Epithelial cell of esophagus (primary cell): ENCODE data around the gene TNNI2.
"Not testable (repeated sequence)": the region's sequence is repeated elsewhere in the genome, so short reads cannot be mapped to it uniquely, and the experiment has no call there.

Source experiments
- DNase-seq: peaks from one replicate; pipeline ENCODE4 v3.0.0; 2010; ENCODE audit warnings: low read depth
- H3K4me3 ChIP-seq: 2 replicates; pipeline ENCODE4 v1.5.1; 2011; ENCODE audit warnings: mild to moderate bottlenecking, low read length, control low read depth
- TF ChIP-seq, protein P1 (sequence below): IDR thresholded peaks from 2 replicates; pipeline ENCODE4 v1.5.1; 2011; ENCODE audit warnings: low read depth, mild to moderate bottlenecking, low read length, control low read depth, inconsistent platforms; ENCODE audit not compliant: insufficient read depth; ENCODE audit errors: missing control alignments

TNNI2 gene

DNA sequence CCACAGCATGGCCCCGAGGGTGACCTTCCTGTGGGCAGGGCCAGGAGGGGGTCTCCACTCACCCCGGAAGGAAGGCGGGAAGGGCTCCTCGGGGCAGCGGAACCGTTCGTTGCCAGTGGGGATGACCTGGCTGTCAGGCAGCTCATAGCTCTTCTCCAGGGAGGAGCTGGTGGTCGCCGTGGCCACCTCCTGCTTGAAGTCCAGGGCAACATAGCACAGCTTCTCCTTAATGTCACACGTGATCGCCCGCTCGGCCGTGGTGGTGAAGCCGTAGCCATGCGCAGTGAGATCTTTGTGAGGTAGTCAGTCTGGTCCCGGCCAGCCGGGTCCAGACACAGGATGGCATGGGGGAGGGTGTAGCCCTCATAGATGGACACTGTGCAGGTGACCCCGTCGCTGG, 35.5 kb upstream of the TNNI2 start:
- H3K4me3 ChIP-seq, result no peak overlapping the region
- no peak for DNase-seq
- TF ChIP-seq, protein P1, sequence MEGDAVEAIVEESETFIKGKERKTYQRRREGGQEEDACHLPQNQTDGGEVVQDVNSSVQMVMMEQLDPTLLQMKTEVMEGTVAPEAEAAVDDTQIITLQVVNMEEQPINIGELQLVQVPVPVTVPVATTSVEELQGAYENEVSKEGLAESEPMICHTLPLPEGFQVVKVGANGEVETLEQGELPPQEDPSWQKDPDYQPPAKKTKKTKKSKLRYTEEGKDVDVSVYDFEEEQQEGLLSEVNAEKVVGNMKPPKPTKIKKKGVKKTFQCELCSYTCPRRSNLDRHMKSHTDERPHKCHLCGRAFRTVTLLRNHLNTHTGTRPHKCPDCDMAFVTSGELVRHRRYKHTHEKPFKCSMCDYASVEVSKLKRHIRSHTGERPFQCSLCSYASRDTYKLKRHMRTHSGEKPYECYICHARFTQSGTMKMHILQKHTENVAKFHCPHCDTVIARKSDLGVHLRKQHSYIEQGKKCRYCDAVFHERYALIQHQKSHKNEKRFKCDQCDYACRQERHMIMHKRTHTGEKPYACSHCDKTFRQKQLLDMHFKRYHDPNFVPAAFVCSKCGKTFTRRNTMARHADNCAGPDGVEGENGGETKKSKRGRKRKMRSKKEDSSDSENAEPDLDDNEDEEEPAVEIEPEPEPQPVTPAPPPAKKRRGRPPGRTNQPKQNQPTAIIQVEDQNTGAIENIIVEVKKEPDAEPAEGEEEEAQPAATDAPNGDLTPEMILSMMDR, result no peak

DNA sequence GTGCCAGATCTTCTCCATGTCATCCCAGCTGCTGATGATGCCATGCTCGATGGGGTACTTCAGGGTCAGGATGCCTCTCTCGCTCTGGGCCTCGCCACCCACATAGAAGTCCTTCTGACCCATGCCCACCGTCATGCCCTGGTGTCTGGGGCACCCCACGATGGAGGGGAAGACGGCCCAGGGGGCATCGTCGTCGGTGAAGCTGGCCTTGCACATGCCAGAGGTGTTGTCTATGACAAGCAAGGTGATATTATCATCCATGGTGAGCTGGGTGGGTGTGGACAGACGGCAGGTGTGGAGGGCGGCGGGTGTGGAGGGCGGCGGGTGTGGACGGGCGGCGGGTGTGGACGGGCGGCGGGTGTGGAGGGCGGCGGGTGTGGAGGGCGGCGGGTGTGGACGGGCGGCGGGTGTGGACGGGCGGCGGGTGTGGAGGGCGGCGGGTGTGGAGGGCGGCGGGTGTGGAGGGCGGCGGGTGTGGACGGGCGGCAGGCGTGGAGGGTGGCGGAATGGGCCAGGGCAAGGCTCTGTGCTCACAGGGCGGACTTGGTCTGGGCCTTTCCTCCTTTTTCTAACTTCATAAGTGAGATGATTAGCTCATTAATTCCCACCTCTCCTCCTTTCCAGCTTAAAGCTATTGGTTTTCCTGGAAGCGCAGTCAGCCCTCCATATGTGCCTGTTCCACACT, 34.8 kb upstream of the TNNI2 start:
- H3K4me3 ChIP-seq, DNase-seq: not testable (repeated sequence)

DNA sequence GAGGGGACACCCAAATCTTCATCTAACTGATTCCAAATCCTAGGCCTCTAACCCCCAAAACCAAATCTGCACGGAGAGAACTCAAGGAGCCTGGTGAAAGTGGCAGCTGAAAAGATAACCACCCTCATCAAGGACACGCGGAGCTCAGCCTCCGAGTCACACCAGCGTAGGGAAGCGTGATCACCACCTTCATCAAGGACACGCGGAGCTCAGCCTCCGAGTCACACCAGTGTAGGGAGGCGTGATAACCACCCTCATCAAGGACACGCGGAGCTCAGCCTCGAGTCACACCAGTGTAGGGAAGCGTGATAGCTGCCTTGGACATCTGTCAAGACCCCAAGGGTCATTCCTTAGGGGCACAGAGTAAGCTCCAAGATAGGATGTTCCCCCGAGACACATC, 33.3 kb upstream of the TNNI2 start:
- no peak overlapping the region for H3K4me3 ChIP-seq
- TF ChIP-seq, protein P1, result no peak
- DNase-seq, result no peak

DNA sequence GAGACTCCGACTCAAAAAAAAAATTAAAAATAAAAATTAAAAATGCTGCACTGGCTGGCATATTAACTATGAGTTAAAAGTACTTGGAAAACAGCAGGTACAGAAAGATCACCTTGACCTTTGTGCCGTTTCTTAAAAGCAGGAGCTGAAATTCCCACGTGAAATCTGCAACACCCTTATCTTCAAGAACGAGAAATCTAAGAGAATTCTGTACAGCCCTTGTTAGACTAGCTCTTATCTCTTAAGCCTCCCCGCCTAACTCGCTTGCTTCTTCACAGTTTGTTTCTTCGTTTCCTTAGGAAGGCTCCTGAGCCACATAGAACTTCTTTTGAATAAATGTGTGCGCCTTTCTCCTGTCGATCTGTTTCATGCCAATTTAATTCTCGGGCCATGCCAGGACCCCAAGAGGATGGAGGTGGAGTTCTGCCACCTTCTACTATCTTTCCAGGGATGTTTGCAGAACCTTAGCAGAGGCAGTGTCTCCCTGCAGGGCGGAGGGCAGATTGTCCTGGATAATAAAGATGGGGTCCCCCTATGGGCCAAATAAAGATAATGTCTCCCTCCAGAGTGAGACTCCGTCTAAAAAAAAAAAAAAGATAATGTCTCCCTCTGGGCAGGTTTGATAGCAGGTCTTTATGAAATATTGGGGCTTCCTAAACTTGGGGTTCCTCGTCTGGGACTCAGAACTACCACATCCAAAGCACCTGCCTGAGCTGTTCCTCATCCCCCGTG, 31.4 kb upstream of the TNNI2 start:
- TF ChIP-seq, protein P1, result no peak
- H3K4me3 ChIP-seq, result no peak overlapping the region
- DNase-seq, result no peak

DNA sequence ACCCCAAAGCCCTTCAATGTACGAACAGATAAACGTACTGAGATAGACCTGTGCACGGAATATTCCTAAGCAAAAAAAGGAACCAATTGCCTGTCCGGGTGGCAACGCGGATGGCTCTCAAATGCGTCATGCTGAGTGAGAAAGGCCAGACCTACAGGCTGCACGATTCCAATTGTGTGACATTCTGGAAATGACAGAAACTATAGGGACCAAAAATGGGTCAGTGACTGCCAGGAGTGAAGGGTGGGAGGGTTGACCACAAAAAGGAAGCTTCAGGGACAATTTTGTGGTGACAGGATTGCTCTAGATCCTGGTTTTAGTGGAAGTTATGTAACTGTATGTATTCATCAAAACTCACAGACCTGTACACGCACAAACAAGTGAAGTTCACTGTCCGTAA, 28.0 kb upstream of the TNNI2 start:
- DNase-seq, result no peak
- TF ChIP-seq, protein P1, result no peak
- H3K4me3 ChIP-seq, result no peak overlapping the region

DNA sequence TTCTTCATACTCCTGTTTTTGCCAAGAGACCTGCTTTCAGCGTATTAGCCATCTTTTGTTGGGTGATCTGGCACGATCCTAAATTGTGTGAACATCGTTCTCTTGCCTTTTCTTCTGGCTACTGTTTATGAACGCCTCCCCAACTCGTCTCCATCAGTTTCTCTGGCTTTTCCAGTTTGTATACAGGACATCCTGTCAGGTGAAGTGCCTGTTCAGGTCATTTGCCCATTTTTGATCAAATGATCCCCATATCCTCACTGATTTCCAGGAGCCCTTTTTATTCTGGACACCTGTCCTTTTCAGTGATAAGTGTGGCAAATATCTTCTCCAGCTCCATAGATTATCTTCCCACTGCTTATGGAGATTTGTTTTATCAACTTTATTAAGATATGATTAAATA, 26.5 kb upstream of the TNNI2 start:
- TF ChIP-seq, protein P1, result no peak
- no peak overlapping the region for H3K4me3 ChIP-seq
- DNase-seq, result no peak

DNA sequence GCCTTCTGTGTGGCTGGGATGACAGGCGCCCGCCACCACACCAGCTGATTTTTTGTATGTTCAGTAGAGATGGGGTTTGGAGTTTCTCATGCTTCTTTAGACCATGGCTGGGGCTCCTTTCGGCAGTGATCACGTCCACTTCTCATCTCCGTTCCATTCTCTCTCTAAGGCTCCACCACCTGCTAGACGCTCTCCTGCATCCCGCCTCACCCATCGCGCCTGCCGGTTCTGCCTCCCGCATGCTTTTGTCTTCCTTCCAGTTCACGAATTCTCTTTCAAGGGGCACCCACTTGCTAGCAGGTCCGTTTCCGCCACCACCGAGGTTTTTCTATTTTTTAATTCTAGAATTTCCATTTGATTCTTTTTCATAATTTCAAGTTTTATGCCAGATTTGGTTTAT, 26.0 kb upstream of the TNNI2 start:
- DNase-seq, result no peak
- TF ChIP-seq, protein P1, result no peak
- H3K4me3 ChIP-seq, result no peak overlapping the region

DNA sequence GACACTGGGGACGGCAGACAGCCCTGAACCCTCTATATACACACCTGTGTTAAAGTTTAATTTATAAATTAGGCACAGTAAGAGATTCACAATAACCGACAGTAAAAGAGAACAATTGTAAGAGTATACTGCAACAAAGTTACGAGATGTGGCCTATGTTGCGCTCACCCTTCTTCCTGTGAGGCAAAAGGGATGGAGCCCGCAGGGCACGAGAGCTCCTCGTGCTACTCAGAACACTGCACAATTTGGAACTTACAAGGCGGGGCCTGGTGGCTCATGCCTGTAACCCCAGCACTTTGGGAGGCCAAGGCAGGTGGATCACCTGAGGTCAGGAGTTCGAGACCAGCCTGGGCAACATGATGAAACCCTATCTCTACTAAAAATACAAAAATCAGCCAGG, 25.4 kb upstream of the TNNI2 start:
- H3K4me3 ChIP-seq, DNase-seq: not testable (repeated sequence)
